PFSK-1 (cell line): ENCODE data around the gene PALLD.

Experiments
- POLR2AphosphoS5 ChIP-seq: IDR thresholded peaks from 2 replicates; pipeline ENCODE4 v1.6.1; 2012; ENCODE audit warnings: low read depth, mild to moderate bottlenecking, control low read depth, low read length, moderate library complexity
- REST ChIP-seq, 2 experiments: IDR thresholded peaks; 2 replicates each; pipeline versions ENCODE4 v1.6.1 to v1.8.0; 2011 to 2012; ENCODE audit warnings: low read depth in 2 of 2, low read length in 2 of 2, control low read depth in 1 of 2, inconsistent platforms in 1 of 2, mild to moderate bottlenecking in 1 of 2, moderate library complexity in 1 of 2; ENCODE audit not compliant: insufficient read depth in 1 of 2
- SIN3A ChIP-seq: IDR thresholded peaks from 2 replicates; pipeline ENCODE4 v1.6.1; 2012; ENCODE audit warnings: mild to moderate bottlenecking, low read length, moderate library complexity, borderline replicate concordance; ENCODE audit not compliant: insufficient read depth
- TAF1 ChIP-seq: IDR thresholded peaks from 2 replicates; pipeline ENCODE4 v1.6.1; 2012; ENCODE audit warnings: low read length, control low read depth, borderline replicate concordance; ENCODE audit not compliant: insufficient read depth

- TF ChIP-seq REST (IDR thresholded peaks at IDR 0.05; ENCODE audit: insufficient read depth in 1 of 2, low read depth in 2 of 2, low read length in 2 of 2), result no peak
- no peak for TF ChIP-seq POLR2AphosphoS5
- no peak for TF ChIP-seq SIN3A
- TF ChIP-seq TAF1, result no peak
Observed at GRCh38 chr4:168566726-168567125, 69.9 kb downstream of the PALLD start.
